ENCODE measurements around the gene ESYT2.
A peak's percentile ranks its signal among the peaks of the same experiment; 100 is the strongest.

Gene ESYT2

GRCh38 chr7:158695726-158696452 is 133.4 kb downstream of the ESYT2 start:
- peak; percentile 84 for DNase-seq (ENCODE audit: low read depth)

DNA sequence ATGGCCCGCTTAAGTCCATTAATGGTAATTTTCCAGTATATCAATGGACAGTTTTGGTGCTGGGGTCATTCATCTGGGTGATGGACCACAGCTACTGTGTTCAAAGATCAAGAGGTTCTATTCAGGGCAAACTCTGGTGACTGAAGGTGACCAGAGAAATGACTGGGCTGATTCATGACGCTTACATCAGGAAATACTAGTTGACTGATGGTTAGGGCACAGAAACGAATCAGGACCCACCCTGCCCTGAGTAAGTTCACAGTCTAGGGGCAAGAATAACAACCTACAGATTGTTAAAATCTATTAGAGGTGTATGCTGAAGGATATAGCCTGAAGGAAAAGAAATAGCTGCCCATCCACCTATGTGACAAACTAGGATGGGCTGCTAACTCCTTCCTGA is 134.3 kb downstream of the ESYT2 start:
- DNase-seq (ENCODE audit: low read depth): no peak

DNA sequence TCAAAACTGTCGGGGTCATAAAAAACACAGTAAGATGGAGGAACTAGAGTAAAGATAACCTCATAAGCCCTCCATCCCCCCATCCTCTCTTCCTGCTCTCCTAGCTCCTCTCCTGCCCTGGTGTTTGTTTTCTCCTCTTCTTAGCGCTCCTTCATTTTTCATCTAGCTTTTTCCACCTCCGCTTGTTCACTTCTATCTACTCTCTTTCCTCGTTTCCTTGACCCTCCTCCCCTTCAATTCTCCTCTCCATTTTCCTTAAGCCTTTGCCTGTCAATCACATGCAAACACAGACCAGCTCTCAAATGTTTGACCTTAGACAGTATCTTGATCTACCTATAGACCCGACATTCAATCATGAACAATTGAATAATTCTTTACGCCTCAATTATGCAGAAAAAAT is 134.7 kb downstream of the ESYT2 start:
- no peak for DNase-seq (ENCODE audit: low read depth)

- no peak for DNase-seq (ENCODE audit: low read depth)
Observed at GRCh38 chr7:158689488-158689887, 139.8 kb downstream of the ESYT2 start.

GRCh38 chr7:158687406-158687805 is 141.9 kb downstream of the ESYT2 start:
- no peak for DNase-seq (ENCODE audit: low read depth)

DNA sequence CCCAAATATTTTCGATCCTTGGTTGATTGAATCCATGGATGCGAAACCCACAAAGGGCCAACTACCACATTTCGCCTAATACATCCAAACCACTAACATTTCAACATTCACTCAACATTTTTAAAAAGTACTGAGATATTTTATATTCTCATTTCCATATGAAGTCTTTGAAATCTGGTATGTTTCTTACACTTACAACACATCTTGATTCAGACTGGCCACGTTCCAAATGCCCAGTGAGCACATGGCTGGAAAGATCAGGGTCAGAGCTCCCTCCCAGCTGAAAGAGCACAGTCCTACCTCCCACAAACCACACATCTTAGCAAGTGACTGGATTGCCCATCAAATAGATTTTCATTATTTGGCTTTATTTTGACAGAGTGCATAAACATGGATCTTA is 143.6 kb downstream of the ESYT2 start:
- peak; percentile 72 for DNase-seq (ENCODE audit: low read depth)

DNA sequence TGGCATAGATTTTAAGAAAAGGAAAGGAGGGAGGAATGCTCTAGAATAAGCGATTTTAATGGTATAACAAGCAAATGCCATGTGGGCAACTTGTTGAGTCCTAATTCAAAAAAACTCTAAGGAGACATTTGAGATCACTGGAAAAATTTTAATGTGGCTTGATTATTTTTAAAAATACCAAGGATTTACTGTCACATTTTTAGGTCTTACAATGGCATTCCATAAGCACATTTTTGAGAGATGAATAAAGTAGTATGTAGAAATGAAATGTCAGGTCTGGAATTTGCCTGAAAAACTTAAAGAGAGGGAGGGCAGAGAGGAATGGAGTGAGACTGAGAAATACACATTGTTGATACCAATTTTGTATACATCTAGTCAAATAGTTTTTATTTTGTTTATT is 145.0 kb downstream of the ESYT2 start:
- DNase-seq (ENCODE audit: low read depth): peak; percentile 61

DNA sequence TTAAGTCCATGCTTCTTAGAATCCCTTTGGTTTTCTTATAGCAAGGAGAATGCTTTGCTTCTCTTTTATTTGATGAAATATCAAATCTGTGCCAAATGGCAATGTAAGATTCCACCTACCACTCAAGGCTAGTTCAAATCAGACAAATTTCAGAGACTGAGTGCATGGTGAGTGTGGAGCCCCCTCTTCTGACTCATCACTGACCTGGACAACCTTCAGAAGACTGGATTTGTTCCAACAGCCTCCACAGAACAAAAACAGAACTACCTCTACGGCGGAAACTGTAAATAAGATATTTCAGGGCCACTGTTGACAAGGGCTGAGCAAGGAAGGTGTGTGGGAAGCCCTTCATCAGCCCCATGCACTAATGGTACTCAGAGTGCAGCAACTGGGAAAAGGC is 145.8 kb downstream of the ESYT2 start:
- DNase-seq (ENCODE audit: low read depth): peak; percentile 60

DNA sequence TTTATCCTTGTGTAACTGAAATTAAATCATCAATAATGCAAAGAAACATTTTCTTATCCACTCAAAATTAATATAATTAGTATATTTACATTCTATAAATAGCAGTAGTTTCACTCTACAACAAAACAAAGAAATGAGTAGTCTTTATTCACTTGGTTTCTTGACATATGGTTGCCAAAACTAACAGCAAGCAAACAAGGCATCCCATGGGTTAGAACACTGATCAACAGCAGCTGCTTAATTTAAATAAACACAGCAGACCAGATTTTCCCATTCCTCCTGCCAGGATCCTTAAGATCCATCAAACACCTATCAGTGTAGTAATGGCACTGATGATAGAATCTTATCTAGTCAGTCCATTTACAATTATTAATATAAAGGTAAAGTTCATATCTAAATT is 146.9 kb downstream of the ESYT2 start:
- peak; percentile 20 for DNase-seq (ENCODE audit: low read depth)
